ENCODE data around the gene SLC35F4. TPM values are rescaled to one million over a fixed set of nuclear protein-coding genes. Genes with fewer than 3 reads are reported as not detected.
A peak's percentile ranks its signal among the peaks of the same experiment; 100 is the strongest.

SLC35F4 gene
- polyA plus RNA-seq, 1 donor from 2014 or later = 21.0 TPM

DNA sequence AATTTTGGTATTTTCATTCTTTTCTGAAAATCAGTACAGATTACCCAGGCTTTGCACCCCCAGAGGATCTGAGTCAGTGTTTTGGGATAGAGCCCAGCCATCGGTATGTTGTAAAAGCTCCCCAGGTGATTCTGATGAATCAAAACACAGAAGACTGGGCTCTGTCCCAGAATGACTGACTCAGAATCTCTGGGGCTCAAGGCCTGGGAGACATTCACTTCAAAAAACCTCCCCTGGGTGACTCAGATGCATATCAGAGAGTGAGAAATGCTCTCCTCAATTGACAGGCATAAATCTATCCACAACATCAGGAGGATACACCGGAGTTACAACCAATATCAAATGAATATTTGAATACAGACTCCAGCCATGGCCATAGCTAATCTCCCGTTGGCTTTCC is 32.6 kb downstream of the SLC35F4 start:
- no peaks in the 10 kb centered on the region for H3F3A ChIP-seq (ENCODE audit: insufficient read depth, low read length, poor library complexity, severe bottlenecking)
- H3K9me2 ChIP-seq (ENCODE audit: insufficient read depth, low read length) = no peaks in the 10 kb centered on the region
- no peak overlapping the region for H2AFZ ChIP-seq (ENCODE audit: low read depth, low read length)
- H3K4me3 ChIP-seq (ENCODE audit: low read length) = no peak overlapping the region
- H4K20me1 ChIP-seq (ENCODE audit: insufficient read depth) = no peaks in the 10 kb centered on the region
- no peaks in the 10 kb centered on the region for H3K36me3 ChIP-seq (ENCODE audit: insufficient read depth, low read length)
- no peak overlapping the region for H3K9ac ChIP-seq (ENCODE audit: low read length)
- no peak for TF ChIP-seq MXI1 (conservative IDR thresholded peaks at IDR 0.05; ENCODE audit: poor library complexity, severe bottlenecking)
- no peaks in the 10 kb centered on the region for H3K27me3 ChIP-seq (ENCODE audit: insufficient read depth, low read depth, low read length)
- H3K9me3 ChIP-seq (ENCODE audit: low read length) = no peaks in the 10 kb centered on the region
- no peak overlapping the region for H3K27ac ChIP-seq (ENCODE audit: low read length)
- H3K4me2 ChIP-seq (ENCODE audit: low read length) = peak overlapping the region; percentile 31
- H3K79me2 ChIP-seq (replicated peaks; ENCODE audit: insufficient read depth, low read length) = no peaks in the 10 kb centered on the region

GRCh38 chr14:57831981-57832380 is 33.9 kb downstream of the SLC35F4 start:
- no peak for TF ChIP-seq EZH2 (IDR thresholded peaks at IDR 0.05; ENCODE audit: borderline replicate concordance, insufficient read depth, low read length, poor library complexity, severe bottlenecking)
- TF ChIP-seq RAD21 (conservative IDR thresholded peaks at IDR 0.05) = no peak
- TF ChIP-seq POLR2AphosphoS5 (IDR thresholded peaks at IDR 0.05) = no peak
- TF ChIP-seq, protein P1, sequence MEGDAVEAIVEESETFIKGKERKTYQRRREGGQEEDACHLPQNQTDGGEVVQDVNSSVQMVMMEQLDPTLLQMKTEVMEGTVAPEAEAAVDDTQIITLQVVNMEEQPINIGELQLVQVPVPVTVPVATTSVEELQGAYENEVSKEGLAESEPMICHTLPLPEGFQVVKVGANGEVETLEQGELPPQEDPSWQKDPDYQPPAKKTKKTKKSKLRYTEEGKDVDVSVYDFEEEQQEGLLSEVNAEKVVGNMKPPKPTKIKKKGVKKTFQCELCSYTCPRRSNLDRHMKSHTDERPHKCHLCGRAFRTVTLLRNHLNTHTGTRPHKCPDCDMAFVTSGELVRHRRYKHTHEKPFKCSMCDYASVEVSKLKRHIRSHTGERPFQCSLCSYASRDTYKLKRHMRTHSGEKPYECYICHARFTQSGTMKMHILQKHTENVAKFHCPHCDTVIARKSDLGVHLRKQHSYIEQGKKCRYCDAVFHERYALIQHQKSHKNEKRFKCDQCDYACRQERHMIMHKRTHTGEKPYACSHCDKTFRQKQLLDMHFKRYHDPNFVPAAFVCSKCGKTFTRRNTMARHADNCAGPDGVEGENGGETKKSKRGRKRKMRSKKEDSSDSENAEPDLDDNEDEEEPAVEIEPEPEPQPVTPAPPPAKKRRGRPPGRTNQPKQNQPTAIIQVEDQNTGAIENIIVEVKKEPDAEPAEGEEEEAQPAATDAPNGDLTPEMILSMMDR (IDR thresholded peaks at IDR 0.05; ENCODE audit: poor library complexity, severe bottlenecking) = no peak
- no peak for TF ChIP-seq MXI1 (conservative IDR thresholded peaks at IDR 0.05; ENCODE audit: poor library complexity, severe bottlenecking)
- TF ChIP-seq SMC3 (conservative IDR thresholded peaks at IDR 0.05; ENCODE audit: poor library complexity) = no peak
- Histone ChIP-seq H3K4me2 (ENCODE audit: low read length) (no peak overlapping the region), H3K9me3 (ENCODE audit: low read length) (no peaks in the 10 kb centered on the region), H3K4me3 (ENCODE audit: low read length) (no peak overlapping the region), H2AFZ (ENCODE audit: low read depth, low read length) (no peak overlapping the region), H4K20me1 (ENCODE audit: insufficient read depth) (no peaks in the 10 kb centered on the region), H3F3A (ENCODE audit: insufficient read depth, low read length, poor library complexity, severe bottlenecking) (no peaks in the 10 kb centered on the region), H3K79me2 (replicated peaks; ENCODE audit: insufficient read depth, low read length) (no peaks in the 10 kb centered on the region), H3K27me3 (ENCODE audit: insufficient read depth, low read depth, low read length) (no peaks in the 10 kb centered on the region), H3K9ac (ENCODE audit: low read length) (no peak overlapping the region), H3K9me2 (ENCODE audit: insufficient read depth, low read length) (no peaks in the 10 kb centered on the region), H3K36me3 (ENCODE audit: insufficient read depth, low read length) (no peaks in the 10 kb centered on the region), H3K27ac (ENCODE audit: low read length) (no peak overlapping the region)

DNA sequence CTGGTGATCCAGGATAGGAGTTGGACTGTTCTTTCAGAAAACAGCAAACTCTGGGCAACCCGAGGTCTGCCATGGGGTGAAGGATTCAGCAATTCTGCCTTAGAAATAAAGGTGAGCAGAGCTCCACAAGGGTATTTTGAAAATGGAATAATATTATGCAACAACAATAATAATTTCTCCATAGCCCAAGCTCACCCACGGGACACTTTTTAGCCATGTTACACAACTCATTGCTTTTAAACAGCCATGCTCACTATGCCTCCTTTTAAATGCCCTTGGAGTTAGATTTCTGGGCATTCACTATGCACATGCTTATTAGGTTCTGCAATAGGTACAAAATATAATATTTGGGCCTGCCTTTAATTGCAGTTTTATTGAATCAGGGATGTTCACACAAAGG is 37.2 kb downstream of the SLC35F4 start:
- TF ChIP-seq TAF1 (IDR thresholded peaks at IDR 0.05; ENCODE audit: low read depth) = no peak
- no peak for TF ChIP-seq SMC3 (conservative IDR thresholded peaks at IDR 0.05; ENCODE audit: poor library complexity)
- TF ChIP-seq MXI1 (conservative IDR thresholded peaks at IDR 0.05; ENCODE audit: poor library complexity, severe bottlenecking) = no peak
- TF ChIP-seq EP300 (conservative IDR thresholded peaks at IDR 0.05; ENCODE audit: poor library complexity, severe bottlenecking) = no peak
- TF ChIP-seq, protein P2, sequence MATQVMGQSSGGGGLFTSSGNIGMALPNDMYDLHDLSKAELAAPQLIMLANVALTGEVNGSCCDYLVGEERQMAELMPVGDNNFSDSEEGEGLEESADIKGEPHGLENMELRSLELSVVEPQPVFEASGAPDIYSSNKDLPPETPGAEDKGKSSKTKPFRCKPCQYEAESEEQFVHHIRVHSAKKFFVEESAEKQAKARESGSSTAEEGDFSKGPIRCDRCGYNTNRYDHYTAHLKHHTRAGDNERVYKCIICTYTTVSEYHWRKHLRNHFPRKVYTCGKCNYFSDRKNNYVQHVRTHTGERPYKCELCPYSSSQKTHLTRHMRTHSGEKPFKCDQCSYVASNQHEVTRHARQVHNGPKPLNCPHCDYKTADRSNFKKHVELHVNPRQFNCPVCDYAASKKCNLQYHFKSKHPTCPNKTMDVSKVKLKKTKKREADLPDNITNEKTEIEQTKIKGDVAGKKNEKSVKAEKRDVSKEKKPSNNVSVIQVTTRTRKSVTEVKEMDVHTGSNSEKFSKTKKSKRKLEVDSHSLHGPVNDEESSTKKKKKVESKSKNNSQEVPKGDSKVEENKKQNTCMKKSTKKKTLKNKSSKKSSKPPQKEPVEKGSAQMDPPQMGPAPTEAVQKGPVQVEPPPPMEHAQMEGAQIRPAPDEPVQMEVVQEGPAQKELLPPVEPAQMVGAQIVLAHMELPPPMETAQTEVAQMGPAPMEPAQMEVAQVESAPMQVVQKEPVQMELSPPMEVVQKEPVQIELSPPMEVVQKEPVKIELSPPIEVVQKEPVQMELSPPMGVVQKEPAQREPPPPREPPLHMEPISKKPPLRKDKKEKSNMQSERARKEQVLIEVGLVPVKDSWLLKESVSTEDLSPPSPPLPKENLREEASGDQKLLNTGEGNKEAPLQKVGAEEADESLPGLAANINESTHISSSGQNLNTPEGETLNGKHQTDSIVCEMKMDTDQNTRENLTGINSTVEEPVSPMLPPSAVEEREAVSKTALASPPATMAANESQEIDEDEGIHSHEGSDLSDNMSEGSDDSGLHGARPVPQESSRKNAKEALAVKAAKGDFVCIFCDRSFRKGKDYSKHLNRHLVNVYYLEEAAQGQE (IDR thresholded peaks at IDR 0.05; ENCODE audit: borderline replicate concordance) = no peak
- TF ChIP-seq EZH2 (IDR thresholded peaks at IDR 0.05; ENCODE audit: borderline replicate concordance, insufficient read depth, low read length, poor library complexity, severe bottlenecking) = no peak
- TF ChIP-seq, protein P1 (IDR thresholded peaks at IDR 0.05; ENCODE audit: poor library complexity, severe bottlenecking) = no peak
- no peak for TF ChIP-seq RAD21 (conservative IDR thresholded peaks at IDR 0.05)
- no peak for TF ChIP-seq POLR2AphosphoS5 (IDR thresholded peaks at IDR 0.05)

More for the DNA sequence above, 37.2 kb downstream of the SLC35F4 start:
- Histone ChIP-seq H3K36me3 (ENCODE audit: insufficient read depth, low read length) (no peaks in the 10 kb centered on the region), H3K79me2 (replicated peaks; ENCODE audit: insufficient read depth, low read length) (no peaks in the 10 kb centered on the region), H3K9me3 (ENCODE audit: low read length) (no peaks in the 10 kb centered on the region), H3F3A (ENCODE audit: insufficient read depth, low read length, poor library complexity, severe bottlenecking) (no peaks in the 10 kb centered on the region), H3K27me3 (ENCODE audit: insufficient read depth, low read depth, low read length) (no peaks in the 10 kb centered on the region), H3K9ac (ENCODE audit: low read length) (no peak overlapping the region), H3K4me3 (ENCODE audit: low read length) (no peak overlapping the region), H4K20me1 (ENCODE audit: insufficient read depth) (no peaks in the 10 kb centered on the region), H3K27ac (ENCODE audit: low read length) (no peak overlapping the region), H3K4me2 (ENCODE audit: low read length) (no peak overlapping the region), H3K9me2 (ENCODE audit: insufficient read depth, low read length) (no peaks in the 10 kb centered on the region), H2AFZ (ENCODE audit: low read depth, low read length) (no peak overlapping the region)

Measured in neural cell (in vitro differentiated cells).